Mammary microvascular endothelial cell (primary cell): ENCODE results near the gene TUBB1. TPM values are rescaled to one million over a fixed set of nuclear protein-coding genes. Genes with fewer than 3 reads are reported as not detected.

Source experiments
- total RNA-seq: library from RNA; depleted of rRNA; stranded (reverse); fragments of >200 nt; gene quantifications from 2 replicates; pipeline ENCODE4 v1.2.3, GENCODE V29; 2015

The TUBB1 gene
- not detected in 2 replicates for total RNA-seq

GRCh38 chr20:59019217-59019616 lies at the start of gene TUBB1:
Gene TUBB1 (plus strand): TSS chr20:59019429. CDS start chr20:59019523, 94 bp downstream.

GRCh38 chr20:58980711-58981627 lies 38.3 kb upstream of the TUBB1 start, which contains the start of gene NELFCD:
Gene NELFCD (plus strand): TSS chr20:58981256. CDS start chr20:58981310, 54 bp downstream.

GRCh38 chr20:59006864-59007664 lies 12.2 kb upstream of the TUBB1 start, which contains the start of gene CTSZ:
Gene CTSZ (minus strand): TSS chr20:59007254. CDS start chr20:59007128, 126 bp downstream.

GRCh38 chr20:59032023-59032712 lies 12.9 kb downstream of the TUBB1 start, which contains the start of gene ATP5F1E:
Gene ATP5F1E (minus strand): TSS chr20:59032335. CDS start chr20:59032251, 84 bp downstream.

GRCh38 chr20:59042151-59042795 lies 23.0 kb downstream of the TUBB1 start, which contains the start of gene PRELID3B:
Gene PRELID3B (minus strand): TSS chr20:59042786. CDS start chr20:59042730, 56 bp downstream.

Other genes starting within 250 kb of the TUBB1 start
- not detected in 2 replicates for gene GNAS-AS1, start 168.5 kb upstream of the TUBB1 start, total RNA-seq
- 552 and 577 TPM in 2 replicates for gene GNAS, start 166.7 kb upstream of the TUBB1 start, total RNA-seq
- gene NELFCD, start 38.2 kb upstream of the TUBB1 start, total RNA-seq: 49.3 and 52.3 TPM in 2 replicates
- 180 and 216 TPM in 2 replicates for gene CTSZ, start 12.2 kb upstream of the TUBB1 start, total RNA-seq
- 40.9 and 43.7 TPM in 2 replicates for gene ATP5F1E, start 12.9 kb downstream of the TUBB1 start, total RNA-seq
- gene PRELID3B, start 23.4 kb downstream of the TUBB1 start, total RNA-seq: 44.0 and 56.2 TPM in 2 replicates
- not detected in 2 replicates for gene ZNF831, start 144.4 kb downstream of the TUBB1 start, total RNA-seq